ENCODE results near the gene GCSAM.

The GCSAM gene, protein sequence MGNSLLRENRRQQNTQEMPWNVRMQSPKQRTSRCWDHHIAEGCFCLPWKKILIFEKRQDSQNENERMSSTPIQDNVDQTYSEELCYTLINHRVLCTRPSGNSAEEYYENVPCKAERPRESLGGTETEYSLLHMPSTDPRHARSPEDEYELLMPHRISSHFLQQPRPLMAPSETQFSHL

GRCh38 chr3:112132975-112133448 lies at the start of gene GCSAM:
Gene GCSAM, minus strand, starts transcription at chr3:112133248. Its CDS starts 128 bp downstream, at chr3:112133120.
- ATAC-seq, result peak; percentile 93
- peaks cover 87% of the 10 kb centered on the region for H3K4me1 Mint-ChIP-seq
- H3K9me3 Mint-ChIP-seq, result no peaks in the 10 kb centered on the region
- peak within 1 kb of the TSS; percentile 81 to 93 for H3K27ac Mint-ChIP-seq
- H3K27me3 Mint-ChIP-seq, result no peaks in the 10 kb centered on the region
- peak within 1 kb of the TSS; percentile 97 to 98 for H3K4me3 Mint-ChIP-seq
- DNase-seq, result peak; percentile 61 to 83

DNA sequence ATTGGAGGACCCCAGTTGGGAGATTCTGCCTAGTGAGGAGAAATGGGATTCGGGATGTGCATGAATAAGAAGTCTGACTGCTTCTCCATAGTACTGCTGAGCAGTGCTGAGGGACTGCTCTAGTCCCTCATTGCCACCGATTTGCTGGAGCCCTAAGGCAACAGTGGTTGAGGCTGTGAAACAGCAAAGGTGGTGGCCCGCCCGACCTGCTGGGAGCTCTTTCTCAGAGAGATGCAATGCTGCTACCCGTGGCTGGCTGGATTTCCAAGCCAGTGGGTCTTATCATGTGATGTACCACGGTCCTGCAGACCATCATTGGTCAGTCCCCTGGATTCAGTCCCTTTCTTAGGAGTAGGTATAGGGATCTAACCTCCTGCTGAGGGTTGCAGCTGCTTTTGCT lies 42.6 kb upstream of the GCSAM start:
- no peaks in the 10 kb centered on the region for H3K4me1 Mint-ChIP-seq
- H3K27me3 Mint-ChIP-seq, result peaks cover 9% of the 10 kb centered on the region
- H3K4me3 Mint-ChIP-seq, result no peak overlapping the region
- H3K9me3 Mint-ChIP-seq, result peaks cover 0 to 6% of the 10 kb centered on the region in 2 donors
- no peak overlapping the region for H3K27ac Mint-ChIP-seq
- DNase-seq (no peak), ATAC-seq (no peak)

- Mint-ChIP-seq H3K27ac (no peak overlapping the region), H3K27me3 (peaks cover 9% of the 10 kb centered on the region), H3K4me1 (no peaks in the 10 kb centered on the region), H3K9me3 (peaks cover 0 to 6% of the 10 kb centered on the region in 2 donors), H3K4me3 (no peak overlapping the region)
- ATAC-seq (no peak), DNase-seq (no peak)
These were observed 42.0 kb upstream of the GCSAM start for GRCh38 chr3:112175037-112175436.

DNA sequence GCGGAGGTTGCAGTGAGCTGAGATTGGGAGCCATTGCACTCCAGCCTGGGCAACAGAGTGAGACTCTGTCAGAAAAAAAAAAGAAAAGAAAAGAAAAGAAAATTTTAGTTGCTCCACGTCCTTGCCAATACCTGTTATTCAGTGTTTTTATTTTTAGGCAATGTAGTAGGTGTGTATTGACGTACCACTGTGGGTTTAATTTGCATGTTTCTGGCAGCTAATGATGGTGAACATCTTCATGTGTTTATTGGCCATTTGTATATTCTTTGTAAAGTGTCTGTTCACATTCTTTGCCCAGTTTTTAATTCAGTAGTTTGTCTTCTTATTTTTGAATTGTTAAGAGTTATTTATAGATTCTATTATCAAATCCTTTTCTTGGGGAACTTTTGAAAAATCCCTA lies 38.1 kb upstream of the GCSAM start:
- DNase-seq (no peak), ATAC-seq (no peak)
- H3K4me3 Mint-ChIP-seq, result no peak overlapping the region
- H3K27me3 Mint-ChIP-seq, result peaks cover 9% of the 10 kb centered on the region
- H3K27ac Mint-ChIP-seq, result no peak overlapping the region
- H3K4me1 Mint-ChIP-seq, result no peaks in the 10 kb centered on the region
- H3K9me3 Mint-ChIP-seq, result peaks cover 0 to 9% of the 10 kb centered on the region in 2 donors

GRCh38 chr3:112170046-112170445 lies 37.0 kb upstream of the GCSAM start:
- Mint-ChIP-seq H3K27me3 (peaks cover 9% of the 10 kb centered on the region), H3K4me1 (no peaks in the 10 kb centered on the region), H3K4me3 (no peak overlapping the region), H3K9me3 (peaks cover 2 to 16% of the 10 kb centered on the region in 2 donors), H3K27ac (no peak overlapping the region)
- ATAC-seq, result no peak
- no peak for DNase-seq

- H3K27me3 Mint-ChIP-seq, result no peaks in the 10 kb centered on the region
- DNase-seq (no peak), ATAC-seq (no peak)
- H3K4me3 Mint-ChIP-seq, result no peak overlapping the region
- H3K27ac Mint-ChIP-seq, result no peak overlapping the region
- no peaks in the 10 kb centered on the region for H3K4me1 Mint-ChIP-seq
- H3K9me3 Mint-ChIP-seq, result peaks cover 8 to 16% of the 10 kb centered on the region in 2 donors
These were observed 34.7 kb upstream of the GCSAM start for GRCh38 chr3:112167758-112168157.

GRCh38 chr3:112149136-112149535 lies 16.1 kb upstream of the GCSAM start:
- no peaks in the 10 kb centered on the region for H3K27me3 Mint-ChIP-seq
- ATAC-seq, result no peak

GRCh38 chr3:112143689-112144088 lies 10.6 kb upstream of the GCSAM start:
- peaks cover 25 to 40% of the 10 kb centered on the region in 2 donors for H3K9me3 Mint-ChIP-seq
- ATAC-seq (peak; percentile 71), DNase-seq (no peak)
- H3K4me1 Mint-ChIP-seq, result peaks cover 16% of the 10 kb centered on the region
- H3K4me3 Mint-ChIP-seq, result peak overlapping the region; percentile 37 to 51
- no peaks in the 10 kb centered on the region for H3K27me3 Mint-ChIP-seq
- H3K27ac Mint-ChIP-seq, result peak overlapping the region; percentile 4 to 54

More at GRCh38 chr3:112149136-112149535, 16.1 kb upstream of the GCSAM start:
- H3K4me1 Mint-ChIP-seq, result peaks cover 6% of the 10 kb centered on the region
- H3K4me3 Mint-ChIP-seq, result no peak overlapping the region
- no peak overlapping the region for H3K27ac Mint-ChIP-seq
- H3K9me3 Mint-ChIP-seq, result peaks cover 25 to 48% of the 10 kb centered on the region in 2 donors
- DNase-seq, result no peak

GRCh38 chr3:112143251-112143650 lies 10.2 kb upstream of the GCSAM start:
- ATAC-seq (peak; percentile 93), DNase-seq (no peak)
- Mint-ChIP-seq H3K9me3 (peaks cover 25 to 36% of the 10 kb centered on the region in 2 donors), H3K27me3 (no peaks in the 10 kb centered on the region), H3K4me3 (peak overlapping the region; percentile 37 to 51), H3K4me1 (peaks cover 16% of the 10 kb centered on the region), H3K27ac (peak overlapping the region in 1 of 2 donors; percentile 4)

- peaks cover 34% of the 10 kb centered on the region for H3K4me1 Mint-ChIP-seq
- ATAC-seq (no peak), DNase-seq (no peak)
- no peaks in the 10 kb centered on the region for H3K27me3 Mint-ChIP-seq
- no peak overlapping the region for H3K27ac Mint-ChIP-seq
- peaks cover 8 to 16% of the 10 kb centered on the region in 2 donors for H3K9me3 Mint-ChIP-seq
- H3K4me3 Mint-ChIP-seq, result no peak overlapping the region
These were observed 8.2 kb upstream of the GCSAM start for GRCh38 chr3:112141293-112141692.

DNA sequence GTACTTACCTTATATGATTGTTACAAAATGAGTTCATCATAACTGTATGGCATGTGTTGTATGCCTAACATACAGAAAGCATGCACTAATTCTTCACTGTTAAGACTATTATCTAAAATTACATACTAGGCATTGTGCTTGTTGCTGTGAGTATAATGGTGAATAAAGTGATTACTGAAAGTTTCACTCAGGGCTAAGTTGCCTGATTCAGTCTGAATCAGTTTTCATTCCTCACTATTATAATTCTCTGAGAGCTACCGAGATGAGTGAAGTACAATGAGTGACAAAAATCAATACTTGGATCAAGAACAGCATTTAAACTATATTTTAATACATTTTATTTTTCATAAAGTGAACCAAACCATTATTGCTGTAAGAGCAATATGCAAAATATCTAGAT lies 7.5 kb upstream of the GCSAM start:
- ATAC-seq (no peak), DNase-seq (no peak)
- no peaks in the 10 kb centered on the region for H3K27me3 Mint-ChIP-seq
- no peak overlapping the region for H3K4me3 Mint-ChIP-seq
- H3K9me3 Mint-ChIP-seq, result peaks cover 8 to 9% of the 10 kb centered on the region in 2 donors
- peaks cover 41% of the 10 kb centered on the region for H3K4me1 Mint-ChIP-seq
- H3K27ac Mint-ChIP-seq, result no peak overlapping the region

DNA sequence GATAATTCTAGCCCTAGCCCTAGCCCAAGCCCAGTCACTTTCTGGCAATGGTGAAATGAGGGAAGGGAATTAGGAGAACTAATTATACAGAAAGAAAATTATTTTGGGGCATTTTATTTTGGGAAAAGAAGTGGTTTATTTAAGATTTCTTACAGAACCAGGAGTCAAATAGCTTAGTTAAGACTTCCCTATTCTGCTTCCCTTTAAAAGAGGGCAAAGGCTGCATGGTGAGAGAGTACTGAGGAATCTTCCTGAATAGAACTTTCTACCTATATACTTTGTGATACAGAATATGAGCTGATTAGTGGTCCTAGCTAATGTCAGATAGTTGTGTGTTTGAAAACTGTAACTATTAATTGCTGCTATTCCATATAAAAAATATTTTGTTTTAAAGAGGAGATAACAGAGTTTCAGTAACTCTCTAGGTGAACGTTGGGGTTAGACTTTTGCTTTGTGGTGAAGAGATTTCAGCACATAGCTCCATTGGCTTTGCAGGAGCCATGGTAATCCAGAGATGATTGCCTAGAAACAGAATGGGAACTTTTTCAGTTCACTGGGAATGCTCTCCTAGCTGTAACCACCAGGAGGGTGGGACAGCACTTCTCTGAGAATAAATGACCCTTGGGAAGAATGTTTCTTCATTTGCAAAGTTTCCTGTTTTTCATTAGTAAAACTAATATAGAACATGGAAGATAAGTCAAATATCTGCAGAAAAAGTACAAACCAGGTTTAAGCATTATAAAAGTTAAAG lies 5.3 kb upstream of the GCSAM start:
- H3K9me3 Mint-ChIP-seq, result no peaks in the 10 kb centered on the region
- H3K27me3 Mint-ChIP-seq, result no peaks in the 10 kb centered on the region
- peaks cover 51% of the 10 kb centered on the region for H3K4me1 Mint-ChIP-seq
- no peak for ATAC-seq
- DNase-seq, result no peak
- H3K4me3 Mint-ChIP-seq, result no peak overlapping the region
- no peak overlapping the region for H3K27ac Mint-ChIP-seq

GRCh38 chr3:112137781-112138180 lies 4.7 kb upstream of the GCSAM start:
- H3K27ac Mint-ChIP-seq, result no peak overlapping the region
- ATAC-seq, result no peak
- no peaks in the 10 kb centered on the region for H3K9me3 Mint-ChIP-seq
- no peaks in the 10 kb centered on the region for H3K27me3 Mint-ChIP-seq
- H3K4me3 Mint-ChIP-seq, result no peak overlapping the region
- H3K4me1 Mint-ChIP-seq, result peaks cover 54% of the 10 kb centered on the region
- DNase-seq, result no peak

DNA sequence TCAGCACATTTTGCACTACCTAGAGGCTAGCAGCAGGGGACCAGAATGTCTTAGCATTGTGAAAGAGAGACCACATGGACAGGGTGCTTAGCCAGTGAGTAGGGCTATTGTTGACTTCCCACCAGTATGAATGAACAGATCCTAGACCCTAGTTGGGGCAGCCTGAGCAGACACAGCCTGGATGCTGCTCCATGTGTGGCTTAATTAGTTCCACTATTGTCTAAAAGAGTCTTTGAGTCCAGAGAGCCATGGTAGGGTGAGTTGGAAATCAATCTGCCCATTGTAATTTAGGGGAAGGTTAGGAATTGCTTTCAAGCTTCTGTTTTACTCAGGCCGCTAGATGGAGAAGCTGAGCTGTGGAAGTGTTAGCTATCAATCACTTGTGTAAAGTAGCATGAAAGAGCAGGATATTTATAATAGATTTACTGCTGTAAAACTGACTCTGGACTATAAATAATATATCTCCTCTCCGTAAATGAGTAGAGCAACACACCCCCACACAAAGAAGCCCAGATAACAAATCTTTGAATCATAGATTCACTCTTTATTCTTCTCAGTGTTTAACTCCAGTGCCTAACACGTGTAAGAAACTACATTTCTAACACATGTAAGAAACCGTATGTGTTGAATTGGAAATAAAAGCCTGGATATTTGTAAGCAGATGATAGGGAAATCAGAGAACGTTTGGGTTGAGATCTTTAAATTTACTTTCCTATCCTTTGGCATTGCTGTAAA lies 4.1 kb upstream of the GCSAM start:
- Mint-ChIP-seq H3K27ac (peak overlapping the region in 1 of 2 donors; percentile 44), H3K9me3 (no peaks in the 10 kb centered on the region), H3K27me3 (no peaks in the 10 kb centered on the region), H3K4me3 (no peak overlapping the region), H3K4me1 (peaks cover 55% of the 10 kb centered on the region)
- DNase-seq (peak; percentile 28 to 36), ATAC-seq (peak; percentile 24)

DNA sequence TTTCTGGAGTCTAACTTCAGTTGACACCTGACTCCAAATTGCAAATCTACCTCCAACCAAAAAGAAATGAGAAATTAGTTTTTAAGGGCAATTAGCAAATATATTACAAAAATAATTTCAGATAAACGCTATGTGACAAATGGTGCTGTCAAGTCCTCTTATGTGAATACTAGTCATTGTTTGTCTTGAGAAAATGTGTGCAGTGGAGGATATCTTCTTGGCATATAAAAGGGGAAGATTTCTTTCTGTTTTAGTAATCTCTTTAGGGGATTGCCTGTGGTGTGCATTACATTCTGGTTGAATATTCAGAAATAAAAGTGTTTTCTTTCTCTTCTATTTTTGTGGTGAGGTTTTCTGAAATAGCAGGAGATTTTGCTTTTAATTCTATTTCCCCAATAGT lies 3.0 kb upstream of the GCSAM start:
- peaks cover 58% of the 10 kb centered on the region for H3K4me1 Mint-ChIP-seq
- no peak overlapping the region for H3K4me3 Mint-ChIP-seq
- ATAC-seq (no peak), DNase-seq (no peak)
- H3K27ac Mint-ChIP-seq, result no peak overlapping the region
- H3K9me3 Mint-ChIP-seq, result no peaks in the 10 kb centered on the region
- no peaks in the 10 kb centered on the region for H3K27me3 Mint-ChIP-seq

All from stimulated activated naive CD8-positive, alpha-beta T cell treated with anti-CD3 and anti-CD28 coated beads, Interleukin-15, amount 100 ng/mL, for 72 hours (primary cell).